Cardiac septum (tissue), 1 donor: Measurements from ENCODE around the gene RBL1. TPM values are rescaled to one million over a fixed set of nuclear protein-coding genes. Genes with fewer than 3 reads are reported as not detected.
"Not testable (repeated sequence)": the region's sequence is repeated elsewhere in the genome, so short reads cannot be mapped to it uniquely, and the experiment has no call there.

Experiments used
- DNase-seq: peaks from one replicate; pipeline ENCODE4 v3.0.0-alpha.2; 2020; ENCODE audit warnings: low spot score
- intact Hi-C: fragments of 100-400 bp; cut with DNase I; formaldehyde crosslinking; loops from one replicate; pipeline ENCODE4 v1.14.0; 2022
- total RNA-seq: library from RNA; stranded (reverse); fragmentation: NEBNext Ultra II Directional; extraction: Animal tissue kit (Norgen Biotek cat#: 25700); gene quantifications from one replicate; pipeline ENCODE4 v1.2.1, GENCODE V29; 2021
- donor health status: DM: no; HTN: no; CAD: no.

Gene RBL1
- total RNA-seq, 1 donor from 2014 or later = 2.6 TPM

DNA sequence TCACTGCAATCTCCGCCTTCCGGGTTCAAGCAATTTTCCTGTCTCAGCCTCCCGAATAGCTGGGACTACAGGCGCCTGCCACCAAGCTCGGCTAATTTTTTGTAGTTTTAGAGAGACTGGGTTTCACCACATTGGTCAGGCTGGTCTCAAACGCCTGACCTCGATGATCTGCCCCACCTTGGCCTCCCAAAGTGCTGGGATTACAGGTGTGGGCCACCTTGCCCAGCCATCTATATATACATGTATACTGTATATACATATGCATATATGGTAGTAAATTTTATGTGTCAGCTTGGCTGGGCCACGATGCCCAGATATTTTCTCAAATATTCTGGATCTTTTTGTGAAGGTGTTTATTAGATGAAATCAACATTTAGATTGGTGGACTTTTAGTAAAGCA is 18.8 kb downstream of the RBL1 start:
- DNase-seq = no peak
- intact Hi-C loops = no loop called here

DNA sequence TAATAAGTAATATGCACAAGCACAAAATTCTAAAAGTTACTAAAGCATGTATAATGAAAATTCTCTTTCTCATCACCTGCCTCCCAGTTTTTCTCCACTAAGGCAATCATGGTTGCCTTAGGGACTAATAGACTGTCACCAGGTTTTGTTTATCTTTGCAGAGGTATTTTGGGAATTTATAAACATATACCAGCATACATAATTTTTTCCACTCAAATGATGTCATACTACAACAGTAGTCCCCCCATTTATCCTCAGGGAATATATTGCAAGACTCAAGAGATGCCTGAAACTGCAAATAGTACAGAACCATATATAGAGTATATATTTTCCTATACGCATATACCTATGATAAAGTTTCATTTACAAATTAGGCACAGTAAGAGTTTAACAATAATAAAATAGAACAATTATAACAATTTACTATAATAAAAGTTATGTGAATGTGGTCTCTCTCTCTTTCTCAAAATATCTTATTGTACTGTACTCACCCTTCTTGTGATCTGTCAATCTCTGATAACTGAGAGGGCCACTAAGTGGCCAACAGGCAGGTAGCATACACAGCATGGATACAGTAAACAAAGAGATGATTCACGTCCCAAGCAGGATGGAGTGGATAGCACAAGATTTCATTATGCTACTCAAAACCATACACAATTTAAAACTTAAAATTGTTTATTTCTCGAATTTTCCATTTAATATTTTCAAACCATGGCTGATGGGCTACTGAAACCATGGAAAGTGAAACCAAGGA is 19.7 kb downstream of the RBL1 start:
- intact Hi-C loops = no loop called here
- DNase-seq = no peak

DNA sequence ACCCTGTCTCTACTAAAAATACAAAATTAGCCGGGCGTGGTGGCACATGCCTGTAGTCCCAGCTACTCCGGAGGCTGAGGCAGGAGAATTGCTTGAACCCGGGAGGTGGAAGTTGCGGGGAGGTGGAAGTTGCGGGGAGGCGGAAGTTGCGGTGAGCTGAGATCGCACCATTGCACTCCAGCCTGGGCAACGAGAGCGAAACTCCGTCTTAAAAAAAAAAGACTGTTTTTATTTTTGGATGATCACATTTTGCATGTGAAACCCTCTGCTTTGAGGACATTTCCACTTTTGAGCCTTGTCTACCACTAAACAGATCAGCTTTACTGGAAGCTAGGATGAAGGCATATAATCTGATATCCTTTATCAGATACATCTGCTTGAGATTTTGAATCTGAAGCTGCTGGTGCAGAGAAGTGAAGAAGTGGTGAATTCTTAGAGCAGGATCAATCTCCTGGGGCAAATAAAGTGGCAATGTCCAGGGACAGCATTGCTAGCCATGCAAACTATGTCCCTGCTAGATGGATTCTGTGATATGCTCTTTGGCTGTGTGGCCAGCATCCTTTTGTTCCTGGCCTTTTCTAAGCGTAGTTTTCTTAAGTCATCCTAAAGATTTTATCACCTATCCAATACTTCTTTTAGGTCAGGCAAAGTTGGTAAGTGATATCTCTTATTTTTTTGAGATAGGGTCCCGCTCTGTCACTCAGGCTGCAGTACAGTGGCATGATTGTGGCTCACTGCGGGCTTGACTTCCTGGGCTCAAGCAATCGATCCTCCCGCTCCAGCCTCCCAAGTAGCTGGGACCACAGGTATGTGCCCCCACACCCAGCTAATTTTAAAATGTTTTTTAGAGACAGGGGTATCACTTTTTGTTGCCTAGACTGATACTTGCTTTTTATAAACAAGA is 23.3 kb downstream of the RBL1 start:
- intact Hi-C loops = no loop called here
- no peak for DNase-seq

DNA sequence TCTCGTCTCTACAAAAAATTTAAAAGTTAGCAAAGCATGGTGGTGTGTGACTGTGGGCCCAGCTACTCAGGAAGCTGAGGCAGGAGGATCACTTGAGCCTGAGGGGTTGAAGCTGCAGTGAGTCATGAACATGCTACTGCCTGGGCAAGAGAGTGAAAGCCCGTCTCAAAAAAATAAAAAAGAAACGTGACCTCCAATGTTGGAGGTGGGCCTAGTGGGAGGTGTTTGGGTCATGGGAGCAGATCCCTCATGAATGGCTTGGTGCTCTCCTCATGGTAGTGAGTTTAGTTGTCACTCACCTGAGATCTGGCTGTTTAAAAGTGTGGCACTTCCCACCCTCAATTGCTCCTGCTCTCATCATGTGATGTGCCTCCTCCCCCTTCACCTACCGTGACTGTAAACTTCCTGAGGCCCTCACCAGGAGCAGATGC is 24.3 kb downstream of the RBL1 start:
- intact Hi-C loops = no loop called here
- DNase-seq = no peak

DNA sequence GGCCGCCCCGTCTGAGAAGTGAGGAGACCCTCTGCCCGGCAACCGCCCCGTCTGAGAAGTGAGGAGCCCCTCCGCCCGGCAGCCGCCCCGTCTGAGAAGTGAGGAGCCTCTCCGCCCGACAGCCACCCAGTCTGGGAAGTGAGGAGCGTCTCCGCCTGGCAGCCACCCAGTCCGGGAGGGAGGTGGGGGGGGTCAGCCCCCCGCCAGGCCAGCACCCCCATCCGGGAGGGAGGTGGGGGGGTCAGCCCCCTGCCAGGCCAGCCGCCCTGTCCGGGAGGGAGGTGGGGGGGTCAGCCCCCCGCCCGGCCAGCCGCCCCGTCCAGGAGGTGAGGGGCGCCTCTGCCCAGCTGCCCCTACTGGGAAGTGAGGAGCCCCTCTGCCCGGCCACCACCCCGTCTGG is 26.2 kb downstream of the RBL1 start:
- intact Hi-C loops, DNase-seq: not testable (repeated sequence)

DNA sequence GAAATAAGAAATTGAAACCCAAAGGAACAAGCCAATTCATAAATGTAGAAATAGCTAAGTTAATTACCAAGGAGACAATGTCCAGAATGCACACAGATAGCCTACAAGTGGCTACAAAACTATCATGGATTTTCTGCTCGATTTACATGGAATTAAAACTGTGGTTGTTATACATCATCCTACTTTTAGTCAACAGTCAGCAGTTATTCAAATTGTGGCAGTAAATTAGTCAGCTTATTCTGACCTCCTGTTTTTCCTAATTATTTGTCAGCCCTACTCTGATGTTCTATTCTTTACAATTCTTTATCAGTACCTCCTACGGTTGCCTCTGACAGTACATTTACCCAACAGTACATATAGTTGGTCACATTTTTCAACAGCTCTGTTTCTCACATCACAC is 29.6 kb downstream of the RBL1 start:
- DNase-seq = no peak
- intact Hi-C loops = no loop called here

DNA sequence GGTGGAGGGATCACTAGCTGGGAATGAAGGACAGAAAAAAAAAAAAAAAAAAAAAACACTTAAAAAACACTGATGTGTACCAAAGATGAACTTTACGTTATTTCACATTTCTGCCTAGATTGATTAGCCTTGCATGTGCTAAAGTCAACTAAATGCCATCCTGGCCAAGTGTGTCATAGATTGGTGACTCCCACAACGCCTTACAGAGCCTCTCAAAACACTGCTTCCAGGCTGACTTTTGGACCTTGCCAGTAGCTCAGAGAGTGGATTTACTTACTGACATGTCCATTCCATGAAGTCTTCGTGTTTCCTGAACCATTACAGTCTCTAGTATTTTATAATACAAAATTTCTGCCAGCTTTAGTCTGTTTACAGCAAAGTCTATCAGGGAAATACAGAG is 40.5 kb downstream of the RBL1 start:
- intact Hi-C loops = no loop called here
- no peak for DNase-seq

DNA sequence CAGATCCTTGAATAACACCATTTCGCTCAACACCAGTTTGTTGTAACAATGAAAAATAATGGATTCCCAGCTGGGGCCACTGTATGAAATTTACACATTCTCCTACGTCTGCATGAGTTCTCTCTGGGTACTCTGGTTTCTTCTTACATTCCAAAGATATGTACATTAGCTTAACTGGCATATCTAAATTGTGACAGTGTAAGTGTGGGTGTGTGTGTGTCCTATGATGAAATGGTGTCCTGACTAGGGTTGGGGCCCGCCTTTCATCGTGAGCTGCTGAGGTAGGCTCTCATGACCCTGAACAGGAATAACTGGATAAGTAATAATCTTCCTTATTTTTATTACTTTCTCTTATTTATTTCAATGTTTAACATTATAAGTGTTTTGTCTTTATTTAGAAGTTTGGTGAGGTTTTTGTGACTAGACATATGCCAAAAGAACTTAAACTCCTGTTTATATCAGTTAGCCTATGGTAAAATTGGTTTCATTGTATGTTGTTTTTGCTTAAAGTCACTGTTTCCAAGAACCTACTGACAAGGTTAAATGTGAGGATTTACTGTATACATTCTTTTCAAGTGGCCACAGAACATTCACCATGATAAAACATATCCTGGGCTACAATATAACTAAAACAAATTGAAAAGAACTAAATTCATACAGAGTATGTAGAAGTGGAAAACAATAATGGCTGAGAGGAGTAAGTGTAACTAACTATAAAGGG is 42.4 kb downstream of the RBL1 start:
- no peak for DNase-seq
- intact Hi-C loops = no loop called here

DNA sequence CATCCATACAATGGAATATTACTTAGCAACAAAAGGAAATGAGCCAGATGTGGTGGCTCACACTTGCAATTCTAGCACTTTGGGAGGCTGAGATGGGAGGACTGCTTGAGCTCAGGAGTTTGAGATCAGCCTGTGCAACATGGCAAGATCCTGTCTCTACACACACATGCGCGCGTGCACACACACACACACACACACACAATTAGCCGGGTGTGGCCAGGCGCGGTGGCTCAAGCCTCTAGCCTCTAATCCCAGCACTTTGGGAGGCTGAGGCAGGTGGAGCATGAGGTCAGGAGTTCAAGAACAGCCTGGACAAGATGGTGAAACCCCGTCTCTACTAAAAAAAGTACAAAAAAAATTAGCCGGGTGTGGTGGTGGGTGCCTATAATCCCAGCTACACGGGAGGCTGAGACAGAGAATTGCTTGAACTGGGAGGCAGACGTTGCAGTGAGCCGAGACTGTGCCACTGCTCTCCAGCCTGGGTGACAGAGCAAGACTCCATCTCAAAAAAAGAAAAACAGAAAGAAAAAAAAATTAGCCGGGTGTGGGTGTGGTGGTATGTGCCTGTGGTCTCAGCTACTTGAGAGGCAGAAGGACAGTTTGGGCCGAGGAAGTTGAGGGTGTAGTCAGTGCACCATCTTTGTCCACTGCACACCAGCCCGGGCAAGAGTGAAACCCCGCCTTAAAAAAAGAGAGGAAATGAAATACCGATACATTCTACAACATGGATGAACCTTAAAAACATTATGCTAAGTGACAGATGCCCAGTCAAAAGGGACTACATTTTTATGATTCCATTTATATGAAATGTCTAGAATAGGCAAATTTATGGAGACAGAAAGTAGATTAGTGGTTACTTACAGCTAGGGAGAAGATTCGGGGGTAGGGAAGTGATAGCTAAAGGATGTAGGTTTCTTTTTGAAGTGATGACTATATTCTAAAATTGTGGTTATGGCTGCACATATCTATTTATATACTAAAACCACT is 52.5 kb downstream of the RBL1 start:
- intact Hi-C loops = no loop called here
- no peak for DNase-seq

DNA sequence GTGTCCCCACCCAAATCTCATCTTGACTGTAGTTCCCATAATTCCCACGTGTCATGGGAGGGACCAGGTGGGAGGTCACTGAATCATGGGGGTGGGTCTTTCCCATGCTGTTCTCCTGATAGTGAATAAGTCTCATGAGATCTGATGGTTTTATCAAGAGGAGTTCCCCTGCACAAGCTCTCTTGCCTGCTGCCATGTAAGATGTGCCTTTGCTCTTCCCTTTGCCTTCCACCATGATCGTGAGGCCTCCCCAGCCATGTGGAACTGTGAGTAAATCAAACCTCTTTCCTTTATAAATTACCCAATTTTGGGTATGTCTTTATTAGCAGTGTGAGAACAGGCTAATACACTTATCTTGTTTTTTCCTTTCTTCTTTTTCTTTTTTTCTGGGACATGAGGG is 56.4 kb downstream of the RBL1 start:
- DNase-seq, intact Hi-C loops: not testable (repeated sequence)

DNA sequence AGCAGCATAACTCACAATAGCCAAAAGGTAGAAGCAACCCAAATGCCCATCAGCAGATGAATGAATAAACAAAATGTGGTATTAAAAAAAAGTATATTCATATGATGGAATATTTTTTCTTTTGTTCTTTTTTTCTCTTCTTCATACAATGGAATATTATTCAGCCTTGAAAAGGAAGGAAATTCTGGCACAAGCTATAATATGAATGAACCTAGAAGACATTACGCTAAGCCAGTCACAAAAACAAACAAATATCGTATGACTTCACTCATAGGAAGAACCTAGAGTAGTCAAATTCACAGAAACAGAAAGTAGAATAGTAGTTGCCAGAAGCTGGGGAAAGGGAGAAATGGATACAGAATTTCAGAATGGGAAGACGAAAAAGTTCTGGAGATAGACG is 63.7 kb downstream of the RBL1 start:
- DNase-seq = no peak
- intact Hi-C loops = no loop called here

DNA sequence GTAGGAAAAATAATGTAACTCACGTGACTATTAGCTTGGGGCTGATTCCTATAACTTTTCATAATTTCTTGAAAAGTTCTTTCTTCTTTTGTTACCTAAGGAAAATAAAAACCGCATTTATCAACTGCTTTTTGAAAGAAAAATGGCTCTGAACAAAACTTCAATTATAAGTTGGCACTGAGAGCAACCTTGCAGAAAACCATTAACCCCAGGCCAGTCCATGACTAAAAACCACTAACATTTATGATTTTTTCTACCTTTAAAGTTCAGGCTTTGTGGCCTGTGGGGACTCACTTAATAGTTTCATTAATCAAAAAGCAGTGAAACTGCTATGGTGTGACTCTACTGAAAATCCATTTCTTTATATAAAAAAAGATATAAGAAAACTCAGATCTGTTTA is 75.2 kb downstream of the RBL1 start:
- intact Hi-C loops = no loop called here
- DNase-seq = no peak

DNA sequence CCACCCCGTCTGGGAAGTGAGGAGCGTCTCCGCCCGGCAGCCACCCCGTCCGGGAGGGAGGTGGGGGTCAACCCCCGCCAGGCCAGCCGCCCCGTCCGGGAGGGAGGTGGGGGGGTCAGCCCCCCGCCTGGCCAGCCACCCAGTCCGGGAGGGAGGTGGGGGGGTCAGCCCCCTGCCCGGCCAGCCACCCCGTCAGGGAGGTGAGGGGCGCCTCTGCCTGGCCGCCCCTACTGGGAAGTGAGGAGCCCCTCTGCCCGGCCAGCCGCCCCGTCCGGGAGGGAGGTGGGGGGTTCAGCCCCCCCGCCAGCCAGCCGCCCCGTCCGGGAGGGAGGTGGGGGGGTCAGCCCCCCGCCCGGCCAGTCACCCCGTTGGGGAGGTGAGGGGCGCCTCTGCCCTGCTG is 83.2 kb downstream of the RBL1 start:
- intact Hi-C loops, DNase-seq: not testable (repeated sequence)

DNA sequence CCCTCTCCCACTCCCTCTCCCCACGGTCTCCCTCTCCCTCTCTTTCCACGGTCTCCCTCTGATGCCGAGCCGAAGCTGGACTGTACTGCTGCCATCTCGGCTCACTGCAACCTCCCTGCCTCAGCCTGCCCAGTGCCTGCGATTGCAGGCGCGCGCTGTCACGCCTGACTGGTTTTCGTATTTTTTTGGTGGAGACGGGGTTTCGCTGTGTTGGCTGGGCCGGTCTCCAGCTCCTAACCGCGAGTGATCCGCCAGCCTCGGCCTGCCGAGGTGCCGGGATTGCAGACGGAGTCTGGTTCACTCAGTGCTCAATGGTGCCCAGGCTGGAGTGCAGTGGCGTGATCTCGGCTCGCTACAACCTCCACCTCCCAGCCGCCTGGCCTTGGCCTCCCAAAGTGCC is 83.9 kb downstream of the RBL1 start:
- DNase-seq, intact Hi-C loops: not testable (repeated sequence)

DNA sequence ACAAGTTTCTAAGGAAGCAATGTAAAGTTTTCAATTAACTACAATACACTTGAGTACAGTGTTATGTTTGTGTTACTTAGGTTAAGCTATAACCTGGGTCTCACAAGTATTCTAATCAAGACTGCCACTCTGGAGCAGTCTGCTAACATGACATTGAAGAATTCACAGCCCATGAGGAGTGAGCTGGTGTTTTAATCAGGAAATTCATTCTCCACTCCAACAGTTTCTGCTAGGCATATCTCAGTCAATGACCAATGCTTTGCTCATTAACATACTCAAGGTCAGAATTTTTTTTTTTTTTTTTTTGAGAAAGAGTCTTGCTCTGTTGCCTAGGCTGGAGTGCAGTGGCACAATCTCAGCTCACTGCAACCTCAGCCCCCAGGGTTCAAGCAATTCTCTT is 84.7 kb downstream of the RBL1 start:
- DNase-seq = no peak
- intact Hi-C loops = no loop called here

DNA sequence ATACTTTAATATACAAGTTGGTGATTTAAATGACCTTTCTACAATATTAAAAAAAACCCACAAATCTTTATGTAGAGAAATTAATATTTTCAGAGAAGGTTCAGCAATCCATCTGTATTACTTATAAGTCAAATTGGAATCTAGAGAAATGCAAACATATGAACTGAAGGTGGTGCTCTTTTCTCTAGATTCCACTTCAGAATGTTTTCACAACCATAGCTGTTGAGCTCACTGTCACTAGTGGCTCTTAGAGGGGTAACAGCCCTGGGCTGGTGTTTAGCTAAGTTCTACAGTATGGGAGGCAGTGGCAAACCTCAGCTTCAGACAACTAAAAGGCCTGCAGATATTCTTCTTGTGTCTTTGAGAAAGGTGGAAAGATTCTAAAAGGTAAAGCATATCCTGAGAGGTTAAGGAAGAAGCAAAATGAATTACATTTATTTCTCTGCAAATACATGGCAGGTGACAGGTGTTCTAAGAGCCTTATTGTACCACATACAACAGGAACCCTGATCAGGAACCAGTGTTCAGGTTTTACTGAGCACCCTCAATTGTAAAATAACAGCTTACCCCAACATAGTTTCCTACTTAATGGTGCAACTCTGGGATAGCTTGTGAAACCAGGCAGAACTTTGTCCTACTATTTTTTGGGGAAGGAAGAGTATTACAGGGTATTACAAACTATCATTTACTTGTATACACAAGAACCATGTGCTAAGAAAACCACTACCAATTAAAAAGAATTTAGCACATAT is 87.7 kb downstream of the RBL1 start:
- no peak for DNase-seq
- intact Hi-C loops = no loop called here

DNA sequence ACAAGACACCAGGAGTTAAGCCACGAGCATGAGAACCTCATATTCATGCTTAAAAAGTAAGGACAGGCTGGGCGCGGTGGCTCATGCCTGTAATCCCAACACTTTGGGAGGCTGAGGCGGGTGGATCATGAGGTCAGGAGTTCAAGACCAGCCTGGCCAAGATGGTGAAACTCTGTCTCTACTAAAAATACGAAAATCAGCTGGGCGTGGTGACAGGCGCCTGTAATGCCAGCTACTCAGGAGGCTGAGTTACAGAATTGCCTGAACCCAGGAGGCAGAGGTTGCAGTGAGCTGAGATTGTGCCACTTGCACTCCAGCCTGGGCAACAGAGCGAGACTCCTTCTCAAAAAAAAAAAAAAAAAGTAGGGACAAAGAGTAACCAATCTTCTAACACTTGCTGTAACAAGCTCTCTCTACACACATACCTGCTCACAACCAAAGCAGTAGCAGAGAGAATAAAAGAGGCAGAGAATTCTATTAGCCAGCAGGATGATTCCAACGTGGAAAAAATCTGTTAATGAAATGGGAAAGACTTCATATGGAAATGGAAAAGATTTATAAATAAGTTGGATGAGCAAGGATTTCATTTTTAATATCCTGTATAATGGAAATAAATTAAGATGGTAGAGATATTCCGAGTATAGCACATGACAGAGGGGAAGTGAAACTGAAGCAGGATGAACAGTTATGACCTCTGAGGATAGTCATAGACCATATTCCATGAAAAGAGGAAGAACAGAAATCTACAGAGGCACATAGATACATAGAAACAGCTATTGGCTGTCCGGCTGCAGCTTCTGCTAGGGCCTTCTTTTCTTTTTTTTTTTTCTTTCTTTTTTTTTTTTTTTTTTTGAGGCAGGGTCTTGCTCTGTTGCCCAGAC is 90.5 kb downstream of the RBL1 start:
- intact Hi-C loops, DNase-seq: not testable (repeated sequence)
